GM12878 (cell line): Measurements from ENCODE around the gene KRTAP1-4.

Experiments used
- GABPA ChIP-seq: IDR thresholded peaks from 2 replicates; pipeline ENCODE4 v1.6.1; 2014; ENCODE audit warnings: antibody characterized with exemption, low read depth, mild to moderate bottlenecking, inconsistent platforms
- SPI1 ChIP-seq: IDR thresholded peaks from 2 replicates; pipeline ENCODE4 v1.6.1; 2011; ENCODE audit warnings: low read depth, mild to moderate bottlenecking, low read length, moderate library complexity, borderline replicate concordance; ENCODE audit not compliant: insufficient read depth
- SREBF1 ChIP-seq: IDR thresholded peaks from 2 replicates; pipeline ENCODE4 v1.6.1; 2012; ENCODE audit warnings: mild to moderate bottlenecking, low read length
- TF ChIP-seq, protein P1 (sequence below), 3 experiments: IDR thresholded peaks in 2 of 3; conservative IDR thresholded peaks in 1 of 3; 2 replicates each; pipeline ENCODE4 v1.5.1; 2011; ENCODE audit warnings: low read depth in 3 of 3, low read length in 3 of 3, mild to moderate bottlenecking in 3 of 3, control low read depth in 2 of 3, moderate library complexity in 2 of 3, inconsistent platforms in 1 of 3, mixed read lengths in 1 of 3; ENCODE audit not compliant: control insufficient read depth in 2 of 3, insufficient read depth in 1 of 3; ENCODE audit errors: extremely low read depth in 1 of 3
- TF ChIP-seq, protein P2 (sequence below): fragments of 150-350 bp; IDR thresholded peaks from 2 replicates; pipeline ENCODE4 v1.6.1; 2014; ENCODE audit warnings: mild to moderate bottlenecking, low read depth, low read length

GRCh38 chr17:40981115-40981514, 48.9 kb downstream of the KRTAP1-4 start:
- TF ChIP-seq, protein P1, sequence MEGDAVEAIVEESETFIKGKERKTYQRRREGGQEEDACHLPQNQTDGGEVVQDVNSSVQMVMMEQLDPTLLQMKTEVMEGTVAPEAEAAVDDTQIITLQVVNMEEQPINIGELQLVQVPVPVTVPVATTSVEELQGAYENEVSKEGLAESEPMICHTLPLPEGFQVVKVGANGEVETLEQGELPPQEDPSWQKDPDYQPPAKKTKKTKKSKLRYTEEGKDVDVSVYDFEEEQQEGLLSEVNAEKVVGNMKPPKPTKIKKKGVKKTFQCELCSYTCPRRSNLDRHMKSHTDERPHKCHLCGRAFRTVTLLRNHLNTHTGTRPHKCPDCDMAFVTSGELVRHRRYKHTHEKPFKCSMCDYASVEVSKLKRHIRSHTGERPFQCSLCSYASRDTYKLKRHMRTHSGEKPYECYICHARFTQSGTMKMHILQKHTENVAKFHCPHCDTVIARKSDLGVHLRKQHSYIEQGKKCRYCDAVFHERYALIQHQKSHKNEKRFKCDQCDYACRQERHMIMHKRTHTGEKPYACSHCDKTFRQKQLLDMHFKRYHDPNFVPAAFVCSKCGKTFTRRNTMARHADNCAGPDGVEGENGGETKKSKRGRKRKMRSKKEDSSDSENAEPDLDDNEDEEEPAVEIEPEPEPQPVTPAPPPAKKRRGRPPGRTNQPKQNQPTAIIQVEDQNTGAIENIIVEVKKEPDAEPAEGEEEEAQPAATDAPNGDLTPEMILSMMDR (IDR thresholded peaks at IDR 0.05 in 2 of 3, conservative IDR thresholded peaks at IDR 0.05 in 1 of 3; ENCODE audit: control insufficient read depth in 2 of 3, extremely low read depth in 1 of 3, insufficient read depth in 1 of 3, low read depth in 3 of 3, low read length in 3 of 3), result no peak
- TF ChIP-seq SPI1 (no peak), GABPA (no peak), SREBF1 (no peak)
- TF ChIP-seq, protein P2, sequence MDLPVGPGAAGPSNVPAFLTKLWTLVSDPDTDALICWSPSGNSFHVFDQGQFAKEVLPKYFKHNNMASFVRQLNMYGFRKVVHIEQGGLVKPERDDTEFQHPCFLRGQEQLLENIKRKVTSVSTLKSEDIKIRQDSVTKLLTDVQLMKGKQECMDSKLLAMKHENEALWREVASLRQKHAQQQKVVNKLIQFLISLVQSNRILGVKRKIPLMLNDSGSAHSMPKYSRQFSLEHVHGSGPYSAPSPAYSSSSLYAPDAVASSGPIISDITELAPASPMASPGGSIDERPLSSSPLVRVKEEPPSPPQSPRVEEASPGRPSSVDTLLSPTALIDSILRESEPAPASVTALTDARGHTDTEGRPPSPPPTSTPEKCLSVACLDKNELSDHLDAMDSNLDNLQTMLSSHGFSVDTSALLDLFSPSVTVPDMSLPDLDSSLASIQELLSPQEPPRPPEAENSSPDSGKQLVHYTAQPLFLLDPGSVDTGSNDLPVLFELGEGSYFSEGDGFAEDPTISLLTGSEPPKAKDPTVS, result no peak
